ENCODE results near the gene GRID2. TPM values are rescaled to one million over a fixed set of nuclear protein-coding genes. Genes with fewer than 3 reads are reported as not detected.

GRID2 gene
- total RNA-seq, 4 donors from 2014 or later: 0.33 TPM; not detected in 3

- Histone ChIP-seq H3K27me3 (no peaks in the 10 kb centered on the region), H3K4me3 (replicated peaks in 1 of 3) (no peak overlapping the region), H3K36me3 (no peaks in the 10 kb centered on the region), H3K4me1 (no peaks in the 10 kb centered on the region), H3K9me3 (no peaks in the 10 kb centered on the region), H3K27ac (no peak overlapping the region)
- TF ChIP-seq, protein P1, sequence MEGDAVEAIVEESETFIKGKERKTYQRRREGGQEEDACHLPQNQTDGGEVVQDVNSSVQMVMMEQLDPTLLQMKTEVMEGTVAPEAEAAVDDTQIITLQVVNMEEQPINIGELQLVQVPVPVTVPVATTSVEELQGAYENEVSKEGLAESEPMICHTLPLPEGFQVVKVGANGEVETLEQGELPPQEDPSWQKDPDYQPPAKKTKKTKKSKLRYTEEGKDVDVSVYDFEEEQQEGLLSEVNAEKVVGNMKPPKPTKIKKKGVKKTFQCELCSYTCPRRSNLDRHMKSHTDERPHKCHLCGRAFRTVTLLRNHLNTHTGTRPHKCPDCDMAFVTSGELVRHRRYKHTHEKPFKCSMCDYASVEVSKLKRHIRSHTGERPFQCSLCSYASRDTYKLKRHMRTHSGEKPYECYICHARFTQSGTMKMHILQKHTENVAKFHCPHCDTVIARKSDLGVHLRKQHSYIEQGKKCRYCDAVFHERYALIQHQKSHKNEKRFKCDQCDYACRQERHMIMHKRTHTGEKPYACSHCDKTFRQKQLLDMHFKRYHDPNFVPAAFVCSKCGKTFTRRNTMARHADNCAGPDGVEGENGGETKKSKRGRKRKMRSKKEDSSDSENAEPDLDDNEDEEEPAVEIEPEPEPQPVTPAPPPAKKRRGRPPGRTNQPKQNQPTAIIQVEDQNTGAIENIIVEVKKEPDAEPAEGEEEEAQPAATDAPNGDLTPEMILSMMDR (IDR thresholded peaks at IDR 0.05): no peak
- no peak for TF ChIP-seq POLR2A (IDR thresholded peaks at IDR 0.05)
- DNase-seq: no peak
- WGBS, 2 donors: 95 to 100% methylated on average over 2 of the region's 2 CpGs
- intact Hi-C loops (cut with DNase I): no loop called here
Observed at GRCh38 chr4:93061826-93062225, 758.1 kb downstream of the GRID2 start.

DNA sequence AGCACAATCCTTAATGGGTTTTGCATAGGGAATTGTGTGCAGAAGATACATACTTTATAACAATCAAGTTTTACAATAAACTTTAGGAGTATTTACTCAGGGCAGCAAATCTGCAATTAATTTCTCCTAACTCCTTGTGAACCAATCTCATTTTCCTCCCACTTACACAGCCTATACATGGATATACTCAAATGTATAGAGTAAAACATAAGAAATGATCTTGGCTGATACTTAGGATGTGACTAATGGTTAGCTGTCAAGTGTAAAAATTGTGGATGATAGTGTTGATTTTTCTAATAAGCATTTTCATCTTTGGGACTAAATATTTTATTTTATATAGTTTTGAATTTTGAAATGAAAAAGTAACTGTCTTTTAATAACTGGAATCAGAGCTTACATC lies 759.6 kb downstream of the GRID2 start:
- TF ChIP-seq, protein P1 (IDR thresholded peaks at IDR 0.05): no peak
- no peak for TF ChIP-seq POLR2A (IDR thresholded peaks at IDR 0.05)

GRCh38 chr4:93065790-93066189 lies 762.0 kb downstream of the GRID2 start:
- DNase-seq: no peak
- no peaks in the 10 kb centered on the region for H3K27me3 ChIP-seq

More for the DNA sequence above, 759.6 kb downstream of the GRID2 start:
- intact Hi-C loops (cut with DNase I): no loop called here
- Histone ChIP-seq H3K9me3 (no peaks in the 10 kb centered on the region), H3K4me1 (no peaks in the 10 kb centered on the region), H3K27ac (no peak overlapping the region), H3K27me3 (no peaks in the 10 kb centered on the region), H3K36me3 (no peaks in the 10 kb centered on the region), H3K4me3 (replicated peaks in 1 of 3) (no peak overlapping the region)
- no peak for DNase-seq

DNA sequence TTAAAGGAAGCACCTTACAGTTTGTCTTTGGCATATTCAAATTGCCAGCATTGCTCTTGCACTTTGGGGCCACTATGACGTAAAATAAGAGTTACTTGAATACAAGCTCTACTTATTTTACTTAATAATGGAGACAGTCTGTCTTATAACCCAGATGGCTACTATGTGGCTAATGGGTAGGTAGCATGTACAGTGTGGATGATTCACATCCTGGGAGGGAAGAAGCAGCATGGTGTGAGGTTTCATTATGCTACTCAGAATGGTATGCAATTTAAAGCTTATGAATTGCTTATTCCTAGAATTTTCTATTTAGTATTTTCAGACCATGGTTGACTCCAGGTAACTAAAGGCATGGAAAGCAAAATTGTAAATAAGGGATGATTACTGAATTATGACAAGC lies 763.0 kb downstream of the GRID2 start:
- 91 to 96% methylated on average over 1 of the region's 1 CpG for WGBS, 2 donors
- intact Hi-C loops (cut with DNase I): no loop called here
- H3K27ac ChIP-seq: no peak overlapping the region
- no peak for DNase-seq
- TF ChIP-seq, protein P1 (IDR thresholded peaks at IDR 0.05): no peak
- no peaks in the 10 kb centered on the region for H3K4me1 ChIP-seq
- H3K36me3 ChIP-seq: no peaks in the 10 kb centered on the region
- no peaks in the 10 kb centered on the region for H3K9me3 ChIP-seq
- no peaks in the 10 kb centered on the region for H3K27me3 ChIP-seq
- H3K4me3 ChIP-seq (replicated peaks in 1 of 3): no peak overlapping the region

More at GRCh38 chr4:93065790-93066189, 762.0 kb downstream of the GRID2 start:
- no peaks in the 10 kb centered on the region for H3K36me3 ChIP-seq
- intact Hi-C loops (cut with DNase I): no loop called here
- WGBS, 2 donors: 93 to 96% methylated on average over 2 of the region's 2 CpGs
- H3K9me3 ChIP-seq: no peaks in the 10 kb centered on the region
- H3K4me1 ChIP-seq: no peaks in the 10 kb centered on the region
- H3K4me3 ChIP-seq (replicated peaks in 1 of 3): no peak overlapping the region
- no peak overlapping the region for H3K27ac ChIP-seq
- TF ChIP-seq, protein P1 (IDR thresholded peaks at IDR 0.05): no peak
- no peak for TF ChIP-seq POLR2A (IDR thresholded peaks at IDR 0.05)

DNA sequence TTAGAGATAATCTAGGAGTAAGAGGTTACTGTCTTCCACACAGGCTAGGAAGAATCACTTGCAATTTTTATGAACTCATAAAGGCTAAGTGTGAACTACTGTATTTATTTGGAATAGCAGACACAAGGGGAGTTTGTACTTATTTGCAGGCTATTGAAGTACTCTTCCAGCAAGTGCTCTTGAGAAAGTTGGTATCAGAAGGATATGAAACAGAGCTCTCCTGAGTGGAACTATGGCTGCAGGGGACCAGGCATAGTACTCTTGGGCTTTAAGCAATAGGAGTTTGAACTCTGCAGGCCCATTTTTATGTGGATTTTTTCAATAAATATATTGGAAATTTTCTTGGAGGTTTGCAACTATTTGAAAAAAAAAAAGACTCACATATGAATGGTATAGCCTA lies 768.5 kb downstream of the GRID2 start:
- no peaks in the 10 kb centered on the region for H3K9me3 ChIP-seq
- H3K36me3 ChIP-seq: no peaks in the 10 kb centered on the region
- H3K4me1 ChIP-seq: no peaks in the 10 kb centered on the region
- intact Hi-C loops (cut with DNase I): no loop called here
- DNase-seq: no peak
- no peak overlapping the region for H3K4me3 ChIP-seq (replicated peaks in 1 of 3)
- H3K27me3 ChIP-seq: no peaks in the 10 kb centered on the region
- H3K27ac ChIP-seq: no peak overlapping the region
- TF ChIP-seq, protein P1 (IDR thresholded peaks at IDR 0.05): no peak
- no peak for TF ChIP-seq POLR2A (IDR thresholded peaks at IDR 0.05)

All from thyroid gland (tissue), 4 donors.